Activated CD4-positive, alpha-beta memory T cell treated with anti-CD3 and anti-CD28 coated beads for 36 hours (primary cell): ENCODE results near the gene CYB5R3. TPM values are rescaled to one million over a fixed set of nuclear protein-coding genes. Genes with fewer than 3 reads are reported as not detected.
A peak's percentile ranks its signal among the peaks of the same experiment; 100 is the strongest.

ENCODE experiments used
- CTCF ChIA-PET: fragments of 350-600 bp; sonication (Branson Sonifier 250); formaldehyde crosslinking; loops from one replicate; lab custom pipeline; 2021; ENCODE audit warnings: antibody characterized with exemption, inconsistent platforms; lab: Charles Lee
- POLR2A ChIA-PET: fragments of 350-600 bp; sonication (Branson Sonifier 250); formaldehyde crosslinking; loops from one replicate; lab custom pipeline; 2021; ENCODE audit warnings: antibody characterized with exemption; lab: Charles Lee
- DNase-seq: peaks from one replicate; pipeline ENCODE4 v3.0.0-alpha.2; 2020
- H3K27ac Mint-ChIP-seq: one replicate; pipeline ENCODE4 v1.8.0; 2021; ENCODE audit warnings: mixed read lengths
- H3K27me3 Mint-ChIP-seq: one replicate; pipeline ENCODE4 v1.8.0; 2021; ENCODE audit warnings: mixed read lengths
- H3K36me3 Mint-ChIP-seq: one replicate; pipeline ENCODE4 v1.8.0; 2021; ENCODE audit warnings: mixed read lengths
- H3K4me1 Mint-ChIP-seq: one replicate; pipeline ENCODE4 v1.8.0; 2021; ENCODE audit warnings: low read depth, mixed read lengths
- H3K4me3 Mint-ChIP-seq: one replicate; pipeline ENCODE4 v1.8.0; 2021; ENCODE audit warnings: mild to moderate bottlenecking, mixed read lengths
- H3K9me3 Mint-ChIP-seq: one replicate; pipeline ENCODE4 v1.8.0; 2021; ENCODE audit warnings: mixed read lengths
- intact Hi-C: fragments of 100-400 bp; cut with micrococcal nuclease; formaldehyde crosslinking; loops from one replicate; pipeline ENCODE4 v1.15.1; 2023
- total RNA-seq, 2 experiments: library from RNA; stranded (reverse); gene quantifications; one replicate each; pipeline ENCODE4 v1.2.3, GENCODE V29; 2021

The CYB5R3 gene
- 10 to 100 TPM; 73.7 to 77.6 TPM for total RNA-seq

DNA sequence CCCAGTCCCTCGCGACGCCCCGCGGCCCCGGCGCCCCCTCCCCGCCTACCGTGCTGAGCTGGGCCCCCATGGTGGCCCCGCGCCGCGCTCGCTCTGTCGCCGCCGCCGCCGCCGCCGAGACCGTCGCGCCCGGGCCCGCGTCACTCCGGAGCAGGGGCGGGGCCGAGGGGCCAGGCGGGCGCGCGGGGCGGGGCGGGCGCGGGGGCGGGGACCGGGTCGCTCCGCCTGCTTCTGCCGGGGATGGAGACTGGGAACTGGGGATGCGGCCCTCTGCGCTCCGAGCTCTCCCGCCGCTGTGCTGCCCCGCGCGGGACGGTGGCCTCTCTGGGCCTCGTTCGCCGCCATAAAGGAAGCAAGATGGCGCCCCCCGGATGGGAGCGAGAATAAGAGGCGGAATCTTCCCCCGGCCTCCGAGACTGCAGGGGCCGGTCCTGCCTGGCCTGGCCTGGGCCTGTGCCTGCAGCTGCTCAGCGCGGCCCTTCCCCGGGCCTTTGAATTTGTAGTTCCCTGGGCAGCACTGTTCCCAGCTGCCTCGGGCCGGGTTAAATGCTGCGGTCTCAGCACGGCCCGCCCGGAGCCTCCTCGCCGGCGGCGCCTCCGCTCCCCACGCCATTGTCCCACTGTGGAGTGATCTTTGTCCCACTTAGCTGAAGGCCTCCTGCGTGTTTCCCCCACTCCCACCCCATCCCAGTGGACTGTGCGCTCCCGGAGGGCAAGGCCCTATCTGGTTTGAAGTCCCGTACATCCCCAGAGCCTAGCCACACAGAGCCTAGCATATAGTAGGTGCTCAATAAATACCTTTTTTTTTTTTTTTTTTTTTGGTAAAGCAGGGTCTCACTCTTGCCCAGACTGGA is at the start of gene CYB5R3:
Gene CYB5R3, minus strand, starts transcription at position 147 of the 854 bp plus-strand sequence. Its CDS starts 77 bp downstream, at position 70.
- peak within 1 kb of the TSS; percentile 89 for H3K4me3 Mint-ChIP-seq
- intact Hi-C loops = loop anchor here (2.0 kb wide), 1 partner anchor 35 kb away; the partner anchor contains the start of gene POLDIP3

DNA sequence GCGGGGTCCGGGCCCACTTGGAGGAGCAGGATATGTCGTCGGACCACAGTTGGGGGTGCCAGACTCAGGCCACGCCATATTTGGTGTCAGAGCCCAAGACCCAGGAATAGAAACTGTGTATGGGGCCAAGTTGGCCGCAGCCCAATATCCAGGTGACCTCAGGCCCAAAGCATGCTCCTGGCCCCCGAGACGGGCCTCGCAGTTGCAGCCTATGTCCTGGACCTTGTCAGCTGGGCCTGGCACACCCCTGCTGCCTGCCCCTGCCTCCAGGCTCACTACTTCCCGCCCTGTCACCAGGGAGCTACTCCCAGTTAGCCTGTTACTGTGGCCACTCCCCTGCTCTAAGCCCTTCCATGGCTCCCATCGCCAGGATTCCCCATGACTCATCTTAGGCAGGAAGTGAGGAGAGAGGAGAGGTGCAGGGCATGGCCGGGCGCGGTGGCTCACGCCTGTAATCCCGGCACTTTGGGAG is 48.4 kb upstream of the CYB5R3 start:
- H3K4me3 Mint-ChIP-seq = no peak overlapping the region

More for the DNA sequence above, at the start of gene CYB5R3:
- H3K9me3 Mint-ChIP-seq = no peaks in the 10 kb centered on the region
- H3K27me3 Mint-ChIP-seq = no peaks in the 10 kb centered on the region
- no peaks in the 10 kb centered on the region for H3K36me3 Mint-ChIP-seq
- ChIA-PET POLR2A (interaction anchor here (0.6 to 5.7 kb wide), 4 partner anchors 11 to 207 kb away, joined by 4 to 45 read pairs (median 5); partner anchors contain the start of genes ARFGAP3 and POLDIP3), CTCF (interaction anchor here (1.1 kb wide), 1 partner anchor 29 kb away, joined by 5 read pairs; no protein-coding TSS in a partner anchor)
- H3K27ac Mint-ChIP-seq = peak within 1 kb of the TSS; percentile 78
- peaks cover 20% of the 10 kb centered on the region for H3K4me1 Mint-ChIP-seq
- DNase-seq = peak; percentile 88

DNA sequence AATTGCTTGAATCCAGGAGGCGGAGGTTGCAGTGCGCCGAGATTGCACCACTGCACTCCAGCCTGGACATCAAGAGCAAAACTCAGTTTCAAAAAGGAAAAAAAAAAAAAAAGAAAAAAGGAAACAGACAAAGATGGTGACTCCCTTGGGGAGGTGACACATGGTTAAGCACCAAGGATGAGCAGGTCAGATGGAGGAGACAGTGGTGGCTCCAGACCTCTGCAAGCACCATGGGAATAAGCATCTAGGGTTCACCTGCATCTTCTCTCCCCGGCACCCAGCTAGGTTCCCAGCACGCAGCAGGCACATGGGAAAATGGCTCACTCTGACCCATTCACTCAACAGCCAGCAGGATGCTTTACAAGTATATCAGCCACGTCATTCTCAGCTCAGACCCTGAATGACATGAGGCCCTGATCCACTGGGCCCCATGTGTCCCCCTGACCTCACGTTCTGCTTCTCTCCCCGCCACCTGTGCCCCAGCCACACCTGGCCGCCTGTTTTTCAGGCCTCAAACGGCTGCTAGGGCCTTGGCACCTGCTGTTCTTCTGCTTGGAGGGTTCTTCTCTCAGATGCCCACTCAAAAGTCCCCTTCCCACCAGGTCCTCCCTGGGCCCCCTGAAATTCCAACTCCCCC is 47.3 kb upstream of the CYB5R3 start:
- ChIA-PET POLR2A (no interaction called here), CTCF (no interaction called here)
- Mint-ChIP-seq H3K4me1 (no peaks in the 10 kb centered on the region), H3K27ac (no peak overlapping the region), H3K27me3 (no peaks in the 10 kb centered on the region), H3K9me3 (no peaks in the 10 kb centered on the region), H3K4me3 (no peak overlapping the region), H3K36me3 (no peaks in the 10 kb centered on the region)
- no peak for DNase-seq
- intact Hi-C loops = no loop called here

More for the DNA sequence above, 48.4 kb upstream of the CYB5R3 start:
- intact Hi-C loops = no loop called here
- Mint-ChIP-seq H3K36me3 (no peaks in the 10 kb centered on the region), H3K27me3 (no peaks in the 10 kb centered on the region), H3K27ac (no peak overlapping the region), H3K4me1 (no peaks in the 10 kb centered on the region), H3K9me3 (no peaks in the 10 kb centered on the region)
- no peak for DNase-seq
- ChIA-PET CTCF (no interaction called here), POLR2A (no interaction called here)

DNA sequence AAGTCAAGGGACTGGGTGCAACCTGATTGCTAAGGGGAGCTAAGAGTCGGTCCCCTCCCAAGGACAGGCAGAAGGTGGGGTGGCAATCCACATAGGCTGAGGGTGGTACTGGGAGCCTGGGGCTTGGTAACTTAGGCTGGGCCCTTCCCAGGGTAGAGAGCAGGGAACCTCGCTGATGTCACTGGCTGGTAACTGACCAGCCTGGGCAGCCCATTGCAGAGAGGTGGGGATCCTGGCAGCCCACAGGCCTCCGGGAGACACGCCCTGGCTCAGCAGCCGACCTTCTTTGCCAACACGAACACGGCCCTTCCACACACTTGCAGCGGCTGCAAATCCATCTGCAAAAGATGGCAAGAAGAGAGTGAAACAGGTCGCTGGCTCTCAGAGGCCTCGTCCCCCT is 46.1 kb upstream of the CYB5R3 start:
- no peak overlapping the region for H3K27ac Mint-ChIP-seq
- ChIA-PET CTCF (no interaction called here), POLR2A (no interaction called here)
- H3K4me1 Mint-ChIP-seq = no peaks in the 10 kb centered on the region
- no peaks in the 10 kb centered on the region for H3K9me3 Mint-ChIP-seq
- no peak overlapping the region for H3K4me3 Mint-ChIP-seq
- no peaks in the 10 kb centered on the region for H3K27me3 Mint-ChIP-seq
- DNase-seq = no peak
- no peaks in the 10 kb centered on the region for H3K36me3 Mint-ChIP-seq
- intact Hi-C loops = no loop called here

DNA sequence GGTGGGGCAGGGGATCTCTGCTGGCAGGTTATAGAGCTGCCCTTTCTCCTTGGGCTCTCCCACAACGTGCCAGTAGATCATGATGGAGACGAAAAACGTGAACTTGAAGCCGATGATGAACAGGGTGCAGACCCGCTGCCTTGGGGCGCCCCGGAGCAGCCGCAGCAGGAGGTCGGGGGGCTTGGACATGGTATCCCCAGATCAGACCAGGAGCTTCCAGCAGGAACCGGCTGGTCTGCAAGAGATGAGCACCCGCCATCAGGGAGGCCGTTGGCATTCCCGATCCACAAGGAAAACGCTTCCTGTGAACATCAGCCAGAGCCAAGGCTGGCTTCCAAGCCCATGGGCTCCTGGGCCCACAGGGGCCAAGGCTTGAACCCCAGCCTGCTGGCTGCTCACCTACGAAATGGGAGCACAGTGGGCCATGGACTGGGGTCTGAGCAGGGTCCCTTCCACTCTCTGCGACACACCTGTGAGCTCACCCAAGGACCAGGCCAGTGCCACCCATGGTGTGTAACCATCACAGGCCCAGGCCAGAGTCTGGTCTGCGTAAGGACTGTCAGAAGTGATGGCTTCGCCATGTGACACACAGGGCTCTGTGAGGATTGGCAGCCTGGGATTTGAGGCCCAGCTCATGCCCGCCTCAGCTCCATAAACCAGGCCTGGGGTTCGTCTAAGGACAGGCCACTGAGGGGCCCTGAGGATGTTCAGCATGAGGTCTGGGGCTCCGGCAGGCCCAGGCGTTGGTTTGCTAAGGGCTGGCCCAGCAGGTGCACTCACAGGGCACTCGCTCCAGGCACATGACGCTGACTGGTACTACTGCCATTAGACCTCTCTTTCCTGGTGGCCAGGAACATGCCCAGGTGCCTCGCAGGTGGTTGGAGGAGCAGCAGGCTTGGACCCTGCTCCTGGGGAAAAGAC is 44.8 kb upstream of the CYB5R3 start:
- ChIA-PET POLR2A (no interaction called here), CTCF (no interaction called here)
- no peak for DNase-seq
- no peak overlapping the region for H3K27ac Mint-ChIP-seq
- H3K36me3 Mint-ChIP-seq = no peaks in the 10 kb centered on the region
- H3K4me1 Mint-ChIP-seq = no peaks in the 10 kb centered on the region
- intact Hi-C loops = no loop called here
- H3K27me3 Mint-ChIP-seq = no peaks in the 10 kb centered on the region
- no peak overlapping the region for H3K4me3 Mint-ChIP-seq
- no peaks in the 10 kb centered on the region for H3K9me3 Mint-ChIP-seq

DNA sequence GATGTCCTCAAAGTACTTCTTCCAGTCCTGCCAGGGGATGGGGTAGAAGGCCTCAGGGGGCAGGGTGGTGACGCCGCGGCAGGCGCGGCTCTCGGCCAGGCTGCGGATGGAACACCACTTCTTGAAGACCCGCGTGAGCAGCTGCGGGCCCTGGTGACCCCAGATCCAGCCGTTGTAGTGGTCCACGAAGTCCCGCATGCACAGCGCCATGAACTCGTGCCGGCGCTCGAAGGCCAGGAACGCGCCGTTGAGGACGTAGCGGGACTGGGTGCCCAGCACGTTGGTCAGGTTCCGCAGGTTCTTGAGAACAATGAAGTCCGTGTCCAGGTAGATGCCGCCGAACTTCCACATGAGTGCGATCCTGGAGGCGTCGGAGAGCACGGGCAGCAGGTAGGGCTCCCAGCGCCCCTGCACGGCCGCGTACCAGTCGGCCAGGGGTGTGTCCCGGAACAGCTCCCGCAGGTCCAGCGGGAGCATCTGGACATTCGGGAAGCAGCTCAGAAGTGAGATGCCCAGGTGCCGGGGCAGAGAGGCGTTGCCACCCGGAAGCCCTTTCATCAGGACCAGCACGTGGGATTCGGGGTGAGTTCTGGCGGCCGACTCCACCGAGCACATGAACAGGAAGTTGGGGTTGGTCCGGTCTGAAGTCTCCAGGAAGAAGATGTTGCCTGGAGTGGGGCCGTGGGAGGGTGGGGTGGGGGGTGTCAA is 44.0 kb upstream of the CYB5R3 start:
- Mint-ChIP-seq H3K9me3 (no peaks in the 10 kb centered on the region), H3K27ac (no peak overlapping the region), H3K4me1 (no peaks in the 10 kb centered on the region), H3K36me3 (no peaks in the 10 kb centered on the region), H3K4me3 (no peak overlapping the region), H3K27me3 (no peaks in the 10 kb centered on the region)
- ChIA-PET POLR2A (no interaction called here), CTCF (interaction anchor here (0.8 kb wide), 1 partner anchor 30 kb away, joined by 3 read pairs; no protein-coding TSS in a partner anchor)
- intact Hi-C loops = no loop called here
- no peak for DNase-seq

DNA sequence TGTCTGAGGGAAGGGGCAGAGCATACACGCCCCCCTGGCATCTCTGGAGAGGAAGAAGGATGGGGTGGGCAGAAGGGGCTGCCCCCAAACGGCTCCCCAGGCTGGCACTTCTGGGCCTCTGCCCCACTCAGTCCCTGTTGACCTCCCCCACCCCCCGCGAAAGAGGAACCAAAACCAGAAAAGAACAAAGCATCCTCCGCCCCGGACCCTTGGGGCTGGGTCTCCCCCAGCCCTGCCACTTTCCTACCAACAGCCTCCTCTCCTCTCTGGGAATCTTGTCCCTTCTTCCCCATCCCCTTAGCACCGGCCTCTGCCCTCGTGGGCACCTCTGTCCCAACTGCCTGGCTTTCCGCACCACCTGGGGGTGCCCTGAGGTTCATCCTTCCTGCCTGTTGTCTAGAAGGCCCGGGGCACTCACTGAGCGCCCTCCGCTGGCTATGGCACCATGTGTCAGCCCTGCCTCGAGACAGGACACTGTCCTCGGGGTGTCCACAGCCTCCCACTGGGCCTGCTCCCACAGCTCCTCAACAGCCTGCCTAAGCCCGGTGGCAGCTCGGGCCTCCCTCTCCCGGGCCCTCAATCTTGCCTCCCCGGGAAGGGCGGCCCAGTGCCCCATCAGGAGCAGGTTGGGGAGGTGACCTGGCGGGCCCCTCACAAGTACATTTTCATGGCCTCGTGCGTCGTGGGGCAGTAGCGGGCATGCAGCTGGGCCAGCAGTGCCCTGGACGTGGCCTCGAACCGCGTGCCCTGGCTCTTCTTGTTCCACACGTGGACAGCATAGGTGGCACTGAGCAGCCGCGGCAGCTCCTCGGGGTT is 43.3 kb upstream of the CYB5R3 start:
- POLR2A ChIA-PET = no interaction called here
- no peak overlapping the region for H3K4me3 Mint-ChIP-seq
- H3K4me1 Mint-ChIP-seq = no peaks in the 10 kb centered on the region
- H3K27ac Mint-ChIP-seq = no peak overlapping the region
- CTCF ChIA-PET = interaction anchor here (0.8 kb wide), 1 partner anchor 29 kb away, joined by 3 read pairs; no protein-coding TSS in a partner anchor
- H3K27me3 Mint-ChIP-seq = no peaks in the 10 kb centered on the region
- H3K36me3 Mint-ChIP-seq = no peaks in the 10 kb centered on the region
- no peaks in the 10 kb centered on the region for H3K9me3 Mint-ChIP-seq
- no peak for DNase-seq
- intact Hi-C loops = no loop called here

DNA sequence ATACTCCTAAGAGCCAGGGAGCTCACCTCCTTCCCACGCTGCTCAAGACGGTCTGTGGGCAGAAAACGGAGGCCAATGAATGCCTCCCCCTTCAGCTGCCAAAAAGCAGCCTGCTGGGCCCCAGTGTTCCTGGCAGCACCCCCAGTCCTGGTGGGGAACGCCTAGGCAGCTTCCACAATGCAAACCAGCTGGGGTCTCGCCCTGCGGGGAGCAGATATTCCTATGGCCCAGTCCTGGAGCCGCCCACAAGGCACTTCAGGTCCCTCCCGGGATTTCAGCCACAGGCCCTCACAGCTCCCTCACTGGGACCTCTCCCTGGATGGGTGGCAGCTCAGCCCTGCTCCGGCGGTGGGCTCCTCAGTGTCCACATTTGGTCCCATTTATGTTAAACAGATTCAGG is 42.2 kb upstream of the CYB5R3 start:
- no peak for DNase-seq
- ChIA-PET POLR2A (no interaction called here), CTCF (no interaction called here)
- Mint-ChIP-seq H3K4me1 (no peaks in the 10 kb centered on the region), H3K36me3 (no peaks in the 10 kb centered on the region), H3K27ac (no peak overlapping the region), H3K9me3 (no peaks in the 10 kb centered on the region), H3K27me3 (no peaks in the 10 kb centered on the region), H3K4me3 (no peak overlapping the region)
- intact Hi-C loops = no loop called here

DNA sequence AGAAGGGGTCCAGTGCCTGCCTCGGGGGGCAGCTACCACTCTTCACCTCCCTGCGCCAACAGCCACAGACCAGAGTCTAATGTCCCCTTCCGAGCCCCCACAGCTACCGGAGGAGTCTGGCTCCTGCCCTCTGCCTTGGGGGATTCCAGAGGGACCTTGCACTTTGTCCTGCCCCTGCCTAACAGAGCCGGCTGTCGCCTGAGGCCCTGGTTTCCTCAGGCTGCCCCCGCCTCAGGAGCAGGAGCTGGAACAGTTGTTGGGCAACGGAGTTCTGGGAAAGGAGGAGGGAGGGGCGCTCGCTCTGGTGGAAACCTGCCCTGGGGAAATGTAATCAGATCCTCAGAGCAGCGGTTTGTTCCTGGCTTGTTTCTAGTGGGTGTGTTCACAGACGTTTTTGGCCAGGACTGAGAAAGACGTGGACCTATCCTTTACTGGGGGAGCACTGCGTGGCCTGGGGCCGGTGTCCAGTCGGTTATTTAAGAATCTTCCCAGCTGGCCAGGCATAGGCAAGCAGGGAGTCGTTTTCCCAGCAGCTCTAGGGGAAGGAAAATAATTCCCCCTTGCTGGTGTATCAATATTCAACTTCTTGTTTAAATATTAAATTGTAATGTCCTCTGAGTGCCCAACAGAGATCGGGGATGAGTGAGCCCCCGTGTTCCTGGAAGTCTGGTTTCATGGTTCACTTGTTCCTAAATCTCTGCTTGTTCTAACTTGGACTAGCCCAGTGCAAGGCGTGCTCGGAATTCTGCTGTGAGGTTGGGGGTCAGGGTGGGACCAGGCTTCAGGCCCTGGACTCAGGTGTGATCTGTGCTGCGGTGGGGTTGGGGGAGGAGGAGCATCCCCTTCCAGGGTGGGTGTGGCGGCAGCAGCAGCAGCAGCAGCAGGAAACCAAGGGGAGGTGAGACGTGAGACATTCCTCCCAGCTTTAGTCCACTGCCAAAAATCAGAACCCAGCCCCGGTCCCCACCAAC is 39.3 kb upstream of the CYB5R3 start:
- Mint-ChIP-seq H3K4me1 (no peaks in the 10 kb centered on the region), H3K27me3 (no peaks in the 10 kb centered on the region), H3K27ac (no peak overlapping the region), H3K36me3 (no peaks in the 10 kb centered on the region), H3K9me3 (no peaks in the 10 kb centered on the region), H3K4me3 (no peak overlapping the region)
- intact Hi-C loops = no loop called here
- POLR2A ChIA-PET = no interaction called here
- DNase-seq = no peak
- CTCF ChIA-PET = no interaction called here
